Progenitor cell of endocrine pancreas (in vitro differentiated cells): ENCODE data around the gene CLDN3. TPM values are rescaled to one million over a fixed set of nuclear protein-coding genes. Genes with fewer than 3 reads are reported as not detected.
"Not testable (repeated sequence)": the region's sequence is repeated elsewhere in the genome, so short reads cannot be mapped to it uniquely, and the experiment has no call there.

Experiments
- DNase-seq: peaks from one replicate; pipeline ENCODE4 v3.0.0; 2021; ENCODE audit warnings: low spot score; ENCODE audit not compliant: unreplicated experiment
- H3K27ac Mint-ChIP-seq: 2 replicates; pipeline ENCODE4 v1.8.0; 2021; ENCODE audit warnings: mild to moderate bottlenecking, moderate library complexity, mixed read lengths
- H3K27me3 Mint-ChIP-seq: 2 replicates; pipeline ENCODE4 v1.8.0; 2021; ENCODE audit warnings: mixed read lengths
- H3K36me3 Mint-ChIP-seq: 2 replicates; pipeline ENCODE4 v1.8.0; 2022; ENCODE audit warnings: mixed read lengths; ENCODE audit not compliant: insufficient read depth
- H3K4me1 Mint-ChIP-seq: 2 replicates; pipeline ENCODE4 v1.8.0; 2021; ENCODE audit warnings: low read depth, mixed read lengths
- H3K4me3 Mint-ChIP-seq: 2 replicates; pipeline ENCODE4 v1.8.0; 2021; ENCODE audit warnings: low read depth, mild to moderate bottlenecking, moderate library complexity, mixed read lengths
- H3K9me3 Mint-ChIP-seq: 2 replicates; pipeline ENCODE4 v1.8.0; 2021; ENCODE audit warnings: low read depth, mixed read lengths
- total RNA-seq: library from RNA; stranded (reverse); gene quantifications from 2 replicates; pipeline ENCODE4 v1.2.1, GENCODE V29; 2021
- TF ChIP-seq, protein P1 (sequence below): fragments of 200-600 bp; sonication (generic); IDR thresholded peaks from one replicate; pipeline ENCODE4 v1.5.0; 2021; ENCODE audit warnings: antibody characterized with exemption, mild to moderate bottlenecking; ENCODE audit not compliant: unreplicated experiment

Gene CLDN3
- total RNA-seq, 1 donor from 2014 or later, result 49.9 TPM

DNA sequence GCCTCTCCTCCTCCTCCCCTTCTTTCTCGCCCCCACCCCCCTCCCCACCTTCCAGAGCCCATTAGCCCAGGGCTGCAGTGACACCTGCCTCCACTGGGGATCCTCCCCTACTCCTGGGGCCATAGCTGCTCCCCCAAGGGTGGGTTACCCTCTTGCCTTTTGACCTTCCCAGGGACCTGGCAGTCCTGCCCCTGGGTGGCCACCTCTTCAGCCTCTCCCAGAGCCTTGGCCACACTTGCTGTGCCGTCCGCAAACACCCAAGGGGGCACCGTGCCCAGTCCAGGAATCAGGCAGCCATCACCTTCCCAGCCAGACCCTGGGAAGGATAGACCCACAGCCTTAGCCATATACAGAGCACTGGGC lies 40.9 kb upstream of the CLDN3 start:
- Mint-ChIP-seq H3K4me3 (no peak overlapping the region), H3K27me3 (peaks cover 3% of the 10 kb centered on the region), H3K36me3 (no peaks in the 10 kb centered on the region), H3K4me1 (peaks cover 2% of the 10 kb centered on the region), H3K27ac (no peak overlapping the region), H3K9me3 (no peaks in the 10 kb centered on the region)
- TF ChIP-seq, protein P1, sequence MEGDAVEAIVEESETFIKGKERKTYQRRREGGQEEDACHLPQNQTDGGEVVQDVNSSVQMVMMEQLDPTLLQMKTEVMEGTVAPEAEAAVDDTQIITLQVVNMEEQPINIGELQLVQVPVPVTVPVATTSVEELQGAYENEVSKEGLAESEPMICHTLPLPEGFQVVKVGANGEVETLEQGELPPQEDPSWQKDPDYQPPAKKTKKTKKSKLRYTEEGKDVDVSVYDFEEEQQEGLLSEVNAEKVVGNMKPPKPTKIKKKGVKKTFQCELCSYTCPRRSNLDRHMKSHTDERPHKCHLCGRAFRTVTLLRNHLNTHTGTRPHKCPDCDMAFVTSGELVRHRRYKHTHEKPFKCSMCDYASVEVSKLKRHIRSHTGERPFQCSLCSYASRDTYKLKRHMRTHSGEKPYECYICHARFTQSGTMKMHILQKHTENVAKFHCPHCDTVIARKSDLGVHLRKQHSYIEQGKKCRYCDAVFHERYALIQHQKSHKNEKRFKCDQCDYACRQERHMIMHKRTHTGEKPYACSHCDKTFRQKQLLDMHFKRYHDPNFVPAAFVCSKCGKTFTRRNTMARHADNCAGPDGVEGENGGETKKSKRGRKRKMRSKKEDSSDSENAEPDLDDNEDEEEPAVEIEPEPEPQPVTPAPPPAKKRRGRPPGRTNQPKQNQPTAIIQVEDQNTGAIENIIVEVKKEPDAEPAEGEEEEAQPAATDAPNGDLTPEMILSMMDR, result no peak
- no peak for DNase-seq

DNA sequence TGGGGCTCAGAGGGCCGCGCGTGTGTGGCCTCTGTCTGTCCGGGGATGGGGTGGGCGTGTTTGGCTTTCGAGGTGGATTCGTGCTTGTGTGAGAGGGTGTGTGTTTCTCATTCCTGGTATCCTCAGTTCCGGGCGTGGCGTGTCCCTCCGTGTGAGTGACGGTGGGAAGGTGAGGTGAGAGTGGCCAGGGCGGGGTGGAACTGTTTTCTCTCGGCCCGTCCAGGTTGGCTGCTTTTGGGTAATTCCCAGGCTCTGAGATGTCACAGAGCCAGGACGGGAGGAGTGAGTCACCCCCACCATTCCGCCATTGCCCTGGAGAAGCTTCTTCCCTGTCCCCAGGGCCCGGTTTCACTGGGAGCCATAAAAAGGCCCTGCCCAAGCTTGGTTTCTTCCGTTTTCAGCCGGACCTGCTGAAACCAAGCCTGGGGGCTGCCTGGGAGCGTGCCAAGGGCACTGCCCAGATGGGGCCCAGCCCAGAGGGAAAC lies 39.4 kb upstream of the CLDN3 start:
- Mint-ChIP-seq H3K27me3 (peaks cover 9% of the 10 kb centered on the region), H3K36me3 (no peaks in the 10 kb centered on the region), H3K4me1 (peaks cover 2% of the 10 kb centered on the region), H3K27ac (no peak overlapping the region), H3K4me3 (no peak overlapping the region), H3K9me3 (no peaks in the 10 kb centered on the region)
- TF ChIP-seq, protein P1, result no peak
- DNase-seq, result no peak

DNA sequence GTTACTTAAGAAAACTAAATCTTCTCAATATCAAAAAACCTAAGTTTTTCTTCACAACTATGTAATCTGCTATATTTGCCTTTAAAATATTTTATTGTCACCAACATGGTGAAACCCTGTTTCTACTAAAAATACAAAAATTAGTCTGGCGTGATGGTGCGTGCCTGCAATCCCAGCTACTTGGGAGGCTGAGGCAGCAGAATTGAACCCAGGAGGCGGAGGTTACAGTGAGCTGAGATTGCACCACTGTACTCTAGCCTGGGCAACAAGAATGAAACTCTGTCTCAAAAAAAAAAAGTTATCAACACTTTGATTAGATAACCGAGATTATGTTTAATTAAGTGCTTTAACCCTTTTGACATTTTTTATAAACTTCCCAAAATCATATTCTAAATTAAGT lies 32.4 kb upstream of the CLDN3 start:
- H3K4me3 Mint-ChIP-seq, result no peak overlapping the region
- H3K4me1 Mint-ChIP-seq, result no peaks in the 10 kb centered on the region
- H3K9me3 Mint-ChIP-seq, result no peaks in the 10 kb centered on the region
- H3K27ac Mint-ChIP-seq, result no peak overlapping the region
- no peaks in the 10 kb centered on the region for H3K36me3 Mint-ChIP-seq
- peaks cover 23% of the 10 kb centered on the region for H3K27me3 Mint-ChIP-seq
- TF ChIP-seq, protein P1, result no peak
- no peak for DNase-seq

DNA sequence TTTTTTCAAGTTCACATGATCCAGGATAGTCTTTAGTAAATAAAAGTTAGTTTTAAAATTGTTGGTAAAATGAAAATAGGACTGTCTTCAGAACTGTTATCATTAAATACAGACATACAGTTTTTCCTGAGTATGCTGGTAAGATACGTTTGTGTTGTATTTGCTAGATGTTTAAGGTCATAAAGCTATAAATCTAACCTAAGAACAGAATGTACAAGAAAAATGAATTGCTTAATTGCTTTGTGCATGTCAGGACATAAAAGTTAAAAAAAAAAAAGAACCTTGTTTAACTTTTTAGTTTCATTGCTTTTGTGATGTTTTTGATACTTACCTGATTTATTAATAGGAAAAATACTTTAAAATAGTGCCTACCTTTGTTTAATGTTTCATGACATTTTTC lies 31.5 kb upstream of the CLDN3 start:
- H3K36me3 Mint-ChIP-seq, result no peaks in the 10 kb centered on the region
- no peaks in the 10 kb centered on the region for H3K4me1 Mint-ChIP-seq
- no peak for DNase-seq
- H3K4me3 Mint-ChIP-seq, result no peak overlapping the region
- H3K27ac Mint-ChIP-seq, result no peak overlapping the region
- TF ChIP-seq, protein P1, result no peak
- H3K27me3 Mint-ChIP-seq, result peaks cover 23% of the 10 kb centered on the region
- H3K9me3 Mint-ChIP-seq, result no peaks in the 10 kb centered on the region

DNA sequence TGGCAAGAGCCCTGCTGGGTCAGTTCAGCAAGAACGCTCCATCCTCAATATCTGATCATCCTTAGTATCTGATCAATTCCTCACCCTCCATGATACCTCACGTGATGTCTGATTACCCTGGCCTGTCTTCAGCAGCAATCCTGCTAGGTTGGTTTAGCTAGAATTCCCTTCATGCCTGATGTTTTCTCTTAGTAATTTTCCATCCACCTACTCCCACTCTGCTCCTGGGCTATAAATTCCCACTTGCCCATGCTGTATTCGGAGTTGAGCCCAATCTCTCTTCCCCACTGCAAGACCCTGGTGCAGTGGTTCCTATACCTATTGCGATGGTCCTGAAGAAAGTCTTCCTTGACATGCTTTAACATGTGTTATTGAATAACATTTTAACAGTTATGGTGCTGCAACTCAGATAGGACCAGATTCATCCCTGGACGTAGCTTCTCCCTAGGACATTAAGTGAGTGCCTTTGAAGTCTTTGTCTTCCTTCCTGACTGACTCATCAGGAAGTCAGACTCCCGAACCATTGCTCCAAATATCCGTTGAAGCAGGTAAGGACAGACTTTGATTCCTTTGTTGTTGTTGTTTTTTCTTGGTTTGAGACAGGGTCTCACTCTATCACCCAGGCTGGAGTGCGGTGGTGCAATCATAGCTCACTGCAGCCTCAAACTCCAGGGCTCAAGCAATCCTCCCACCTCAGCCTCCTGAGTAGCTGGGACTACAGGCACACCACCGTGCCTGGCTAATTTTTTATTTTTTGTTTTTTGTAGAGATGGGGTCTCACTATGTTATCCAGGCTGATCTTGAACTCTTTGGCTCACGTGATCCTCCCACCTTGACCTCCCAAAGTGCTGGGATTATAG lies 29.4 kb upstream of the CLDN3 start:
- Mint-ChIP-seq H3K27me3 (peaks cover 21% of the 10 kb centered on the region), H3K27ac (peak overlapping the region; percentile 47), H3K4me1 (peaks cover 2% of the 10 kb centered on the region), H3K9me3 (no peaks in the 10 kb centered on the region), H3K4me3 (no peak overlapping the region), H3K36me3 (no peaks in the 10 kb centered on the region)
- TF ChIP-seq, protein P1, result no peak
- no peak for DNase-seq

DNA sequence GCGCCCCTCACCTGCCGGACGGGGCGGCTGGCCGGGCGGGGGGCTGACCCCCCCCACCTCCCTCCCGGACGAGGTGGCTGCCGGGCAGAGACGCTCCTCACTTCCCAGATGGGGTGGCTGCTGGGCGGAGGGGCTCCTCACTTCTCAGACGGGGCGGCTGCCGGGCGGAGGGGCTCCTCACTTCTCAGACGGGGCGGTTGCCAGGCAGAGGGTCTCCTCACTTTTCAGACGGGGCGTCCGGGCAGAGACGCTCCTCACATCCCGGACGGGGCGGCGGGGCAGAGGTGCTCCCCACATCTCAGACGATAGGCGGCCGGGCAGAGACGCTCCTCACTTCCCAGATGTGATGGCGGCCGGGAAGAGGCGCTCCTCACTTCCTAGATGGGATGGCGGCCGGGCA lies 27.1 kb upstream of the CLDN3 start:
- not testable (repeated sequence) for H3K36me3 Mint-ChIP-seq, DNase-seq, H3K27ac Mint-ChIP-seq, H3K4me3 Mint-ChIP-seq, H3K9me3 Mint-ChIP-seq
- peaks cover 20% of the 10 kb centered on the region for H3K27me3 Mint-ChIP-seq
- H3K4me1 Mint-ChIP-seq, result peaks cover 14% of the 10 kb centered on the region

DNA sequence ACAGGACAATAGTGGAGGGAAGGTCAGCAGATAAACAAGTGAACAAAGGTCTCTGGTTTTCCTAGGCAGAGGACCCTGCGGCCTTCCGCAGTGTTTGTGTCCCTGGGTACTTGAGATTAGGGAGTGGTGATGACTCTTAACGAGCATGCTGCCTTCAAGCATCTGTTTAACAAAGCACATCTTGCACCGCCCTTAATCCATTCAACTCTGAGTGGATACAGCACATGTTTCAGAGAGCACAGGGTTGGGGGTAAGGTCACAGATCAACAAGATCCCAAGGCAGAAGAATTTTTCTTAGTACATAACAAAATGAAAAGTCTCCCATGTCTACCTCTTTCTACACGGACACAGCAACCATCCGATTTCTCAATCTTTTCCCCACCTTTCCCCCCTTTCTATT lies 26.6 kb upstream of the CLDN3 start:
- not testable (repeated sequence) for H3K36me3 Mint-ChIP-seq, H3K9me3 Mint-ChIP-seq, H3K27ac Mint-ChIP-seq, H3K4me3 Mint-ChIP-seq, DNase-seq
- H3K4me1 Mint-ChIP-seq, result peaks cover 14% of the 10 kb centered on the region
- peaks cover 23% of the 10 kb centered on the region for H3K27me3 Mint-ChIP-seq

DNA sequence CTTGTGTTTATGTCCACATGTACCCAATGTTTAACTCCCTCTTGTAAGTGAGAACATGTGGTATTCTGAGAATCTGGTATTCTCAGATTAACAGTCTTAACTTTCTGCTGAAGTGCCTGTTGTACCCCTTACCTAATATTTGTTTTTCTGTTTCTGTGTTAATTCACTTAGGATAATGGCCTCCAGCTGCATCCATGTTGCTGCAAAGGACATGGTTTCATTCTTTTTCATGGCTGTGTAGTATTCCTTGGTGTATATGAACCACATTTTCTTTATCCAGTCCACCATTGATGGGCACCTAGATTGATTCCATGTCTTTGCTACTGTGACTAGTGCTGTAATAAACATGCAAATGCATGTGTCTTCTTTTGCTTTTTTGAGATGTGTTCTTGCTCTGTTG lies 25.1 kb upstream of the CLDN3 start:
- DNase-seq, H3K36me3 Mint-ChIP-seq, H3K4me3 Mint-ChIP-seq, H3K9me3 Mint-ChIP-seq, H3K27ac Mint-ChIP-seq: not testable (repeated sequence)
- peaks cover 14% of the 10 kb centered on the region for H3K4me1 Mint-ChIP-seq
- peaks cover 21% of the 10 kb centered on the region for H3K27me3 Mint-ChIP-seq
